ENCODE measurements around the gene CTNNAL1.

The CTNNAL1 gene

DNA sequence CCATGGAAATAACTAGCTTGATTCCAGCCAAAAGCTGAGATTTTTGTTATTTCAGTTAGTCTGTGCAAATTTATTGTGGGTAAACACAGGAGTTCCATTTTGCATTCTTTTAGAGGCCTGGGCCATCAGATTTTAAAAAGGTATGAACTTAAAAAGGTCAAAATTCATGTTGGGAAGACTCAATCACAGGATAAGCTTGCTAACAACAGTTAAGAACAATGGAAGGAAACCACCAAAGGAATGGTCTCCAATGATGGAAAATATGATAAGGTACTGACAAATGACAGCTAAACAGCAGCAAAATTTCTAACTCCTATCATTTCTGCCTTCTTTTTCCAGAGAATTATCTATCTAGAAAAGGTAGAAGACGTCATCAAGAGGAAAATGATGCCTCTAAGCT is 63.1 kb downstream of the CTNNAL1 start:
- Histone ChIP-seq H4K5ac (ENCODE audit: low read length) (no peak overlapping the region), H2AK5ac (ENCODE audit: low read length) (no peak overlapping the region), H3K56ac (ENCODE audit: low read length) (no peak overlapping the region), H3K36me3 (ENCODE audit: control insufficient read depth, insufficient read depth, low read length) (no peaks in the 10 kb centered on the region), H3K79me2 (ENCODE audit: control insufficient read depth, insufficient read depth, low read length) (no peaks in the 10 kb centered on the region), H3K23ac (ENCODE audit: low read length) (no peak overlapping the region), H4K8ac (ENCODE audit: low read depth, low read length) (no peak overlapping the region), H3K18ac (ENCODE audit: low read length) (no peak overlapping the region), H3K27me3 (ENCODE audit: insufficient read depth, low read length, poor library complexity) (no peaks in the 10 kb centered on the region), H3K9ac (ENCODE audit: low read length) (no peak overlapping the region), H3K4ac (ENCODE audit: low read depth, low read length) (no peak overlapping the region), H3K4me2 (ENCODE audit: low read length) (no peak overlapping the region), H3K27ac (ENCODE audit: low read depth, low read length) (no peak overlapping the region), H2BK120ac (ENCODE audit: low read depth, low read length) (no peak overlapping the region), H2BK5ac (ENCODE audit: low read length) (no peak overlapping the region), H3K4me3 (ENCODE audit: low read length) (no peak overlapping the region), H3K4me1 (ENCODE audit: control insufficient read depth, low read depth, low read length) (no peaks in the 10 kb centered on the region), H3K79me1 (ENCODE audit: low read length) (no peaks in the 10 kb centered on the region), H2BK15ac (replicated peaks; ENCODE audit: low read depth) (no peak overlapping the region)
- no peak for DNase-seq
- WGBS (ENCODE audit: extremely low coverage, insufficient coverage, low lambda C conversion rate), result no CpG with 5 or more reads among the region's 1 CpG

DNA sequence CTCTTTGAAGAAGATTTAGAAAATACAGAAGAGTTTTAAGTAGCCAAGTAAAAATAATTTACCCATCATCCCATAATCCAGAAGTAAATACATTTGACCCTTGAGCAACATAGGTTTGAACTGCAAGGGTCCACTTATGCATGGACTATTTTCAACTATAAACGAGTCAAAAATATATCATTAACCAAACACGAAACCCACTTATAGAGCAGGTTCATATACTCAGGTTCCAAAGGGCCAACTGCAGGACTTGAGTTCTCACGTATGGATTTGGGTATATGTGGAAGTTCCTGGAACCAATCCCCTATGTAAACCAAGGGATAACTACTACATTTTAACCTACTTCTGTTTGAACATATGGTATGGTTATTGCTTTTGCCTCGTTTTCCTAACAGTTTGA is 73.3 kb downstream of the CTNNAL1 start:
- no peak overlapping the region for H4K5ac ChIP-seq (ENCODE audit: low read length)
- no peak overlapping the region for H2BK5ac ChIP-seq (ENCODE audit: low read length)
- H2AK5ac ChIP-seq (ENCODE audit: low read length), result no peak overlapping the region
- H3K4me1 ChIP-seq (ENCODE audit: control insufficient read depth, low read depth, low read length), result no peaks in the 10 kb centered on the region
- H3K27me3 ChIP-seq (ENCODE audit: insufficient read depth, low read length, poor library complexity), result no peaks in the 10 kb centered on the region
- no peak overlapping the region for H3K4me3 ChIP-seq (ENCODE audit: low read length)
- no peak overlapping the region for H3K9ac ChIP-seq (ENCODE audit: low read length)
- no peaks in the 10 kb centered on the region for H3K79me2 ChIP-seq (ENCODE audit: control insufficient read depth, insufficient read depth, low read length)
- H4K8ac ChIP-seq (ENCODE audit: low read depth, low read length), result no peak overlapping the region
- no peak overlapping the region for H2BK15ac ChIP-seq (replicated peaks; ENCODE audit: low read depth)
- H3K56ac ChIP-seq (ENCODE audit: low read length), result no peak overlapping the region
- no peak overlapping the region for H3K4me2 ChIP-seq (ENCODE audit: low read length)
- no peaks in the 10 kb centered on the region for H3K36me3 ChIP-seq (ENCODE audit: control insufficient read depth, insufficient read depth, low read length)
- no peaks in the 10 kb centered on the region for H3K79me1 ChIP-seq (ENCODE audit: low read length)
- no CpG with 5 or more reads among the region's 4 CpGs for WGBS (ENCODE audit: extremely low coverage, insufficient coverage, low lambda C conversion rate)
- H3K4ac ChIP-seq (ENCODE audit: low read depth, low read length), result no peak overlapping the region
- no peak overlapping the region for H3K27ac ChIP-seq (ENCODE audit: low read depth, low read length)
- no peak overlapping the region for H3K23ac ChIP-seq (ENCODE audit: low read length)
- H3K18ac ChIP-seq (ENCODE audit: low read length), result no peak overlapping the region
- no peak for DNase-seq
- no peak overlapping the region for H2BK120ac ChIP-seq (ENCODE audit: low read depth, low read length)

DNA sequence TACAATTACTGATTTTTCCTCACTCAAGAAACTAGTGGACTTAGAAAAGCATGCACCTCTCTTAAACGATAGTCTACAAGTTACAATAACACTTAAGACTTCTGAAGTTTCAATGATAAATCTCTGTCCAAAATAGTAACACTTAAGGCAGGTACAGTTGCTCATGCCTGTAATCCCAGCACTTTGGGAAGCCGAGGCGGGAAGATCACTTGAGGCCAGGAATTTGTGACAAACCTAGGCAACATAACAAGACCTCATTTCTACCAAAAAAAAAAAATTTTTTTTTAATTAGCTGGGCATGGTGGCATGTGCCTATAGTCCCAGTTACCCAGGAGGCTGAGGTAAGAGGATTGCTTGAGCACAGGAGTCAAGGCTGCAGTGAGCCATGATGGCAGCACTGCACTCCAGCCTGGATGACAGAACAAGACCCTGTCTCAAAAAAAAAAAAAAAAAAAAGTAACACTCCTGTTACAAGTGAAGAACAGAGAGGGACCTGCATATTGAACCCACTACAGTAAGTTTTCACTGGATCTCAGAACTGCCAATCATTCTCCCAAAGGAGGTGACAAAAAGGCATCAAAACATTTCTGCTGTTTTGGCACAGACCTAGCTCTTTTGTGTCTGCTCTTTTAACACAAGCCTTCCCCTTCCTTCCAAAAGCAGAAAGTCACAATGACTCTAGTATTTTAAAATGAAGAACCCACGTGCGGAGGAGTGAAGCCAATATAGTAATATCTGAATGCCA is 75.6 kb downstream of the CTNNAL1 start:
- no peak overlapping the region for H2BK5ac ChIP-seq (ENCODE audit: low read length)
- no peaks in the 10 kb centered on the region for H3K27me3 ChIP-seq (ENCODE audit: insufficient read depth, low read length, poor library complexity)
- H2BK15ac ChIP-seq (replicated peaks; ENCODE audit: low read depth), result no peak overlapping the region
- no peak for DNase-seq
- H3K4ac ChIP-seq (ENCODE audit: low read depth, low read length), result no peak overlapping the region
- no peaks in the 10 kb centered on the region for H3K36me3 ChIP-seq (ENCODE audit: control insufficient read depth, insufficient read depth, low read length)
- no peak overlapping the region for H3K27ac ChIP-seq (ENCODE audit: low read depth, low read length)
- H4K8ac ChIP-seq (ENCODE audit: low read depth, low read length), result no peak overlapping the region
- no CpG with 5 or more reads among the region's 5 CpGs for WGBS (ENCODE audit: extremely low coverage, insufficient coverage, low lambda C conversion rate)
- H2BK120ac ChIP-seq (ENCODE audit: low read depth, low read length), result no peak overlapping the region
- H3K79me2 ChIP-seq (ENCODE audit: control insufficient read depth, insufficient read depth, low read length), result peaks cover 7% of the 10 kb centered on the region
- H3K4me1 ChIP-seq (ENCODE audit: control insufficient read depth, low read depth, low read length), result peaks cover 4% of the 10 kb centered on the region
- no peak overlapping the region for H3K56ac ChIP-seq (ENCODE audit: low read length)
- no peak overlapping the region for H2AK5ac ChIP-seq (ENCODE audit: low read length)
- no peak overlapping the region for H4K5ac ChIP-seq (ENCODE audit: low read length)
- no peak overlapping the region for H3K4me3 ChIP-seq (ENCODE audit: low read length)
- H3K18ac ChIP-seq (ENCODE audit: low read length), result no peak overlapping the region
- no peak overlapping the region for H3K4me2 ChIP-seq (ENCODE audit: low read length)
- H3K79me1 ChIP-seq (ENCODE audit: low read length), result peaks cover 9% of the 10 kb centered on the region
- no peak overlapping the region for H3K23ac ChIP-seq (ENCODE audit: low read length)
- H3K9ac ChIP-seq (ENCODE audit: low read length), result no peak overlapping the region

DNA sequence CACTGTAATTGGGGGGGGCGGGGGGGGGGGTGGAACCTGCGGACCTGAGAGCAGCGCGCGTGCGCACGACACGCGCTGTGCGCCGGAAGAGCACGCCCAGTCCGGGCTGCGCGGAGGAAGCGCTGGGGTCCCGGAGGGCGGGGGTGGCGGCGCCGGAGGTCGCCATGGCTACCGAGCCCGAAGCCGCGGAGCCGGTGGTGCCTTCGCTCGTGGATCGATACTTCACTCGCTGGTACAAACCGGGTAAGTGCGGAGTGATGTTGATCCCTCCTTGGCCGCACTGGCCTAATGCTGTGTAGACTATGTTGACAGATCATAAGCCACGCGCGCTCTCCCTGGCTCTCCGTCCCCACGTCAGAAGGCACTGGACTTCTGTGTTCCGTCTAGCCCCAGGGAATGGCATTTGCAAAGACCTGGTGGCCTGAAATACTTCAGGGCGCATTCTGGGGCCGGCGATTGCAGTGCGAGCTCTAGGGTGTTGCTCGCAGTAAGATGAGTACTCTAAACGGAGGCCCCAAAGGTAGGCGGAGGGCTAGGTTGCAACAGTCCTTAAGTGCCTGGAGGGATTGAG is 78.9 kb downstream of the CTNNAL1 start, which contains the start of gene ABITRAM:
TSS of gene ABITRAM (plus strand) at position 78 of the 571 bp plus-strand sequence. CDS start at position 165, 87 bp downstream.
- peak; percentile 90 for DNase-seq
- no peak within 1 kb of the TSS for H2BK5ac ChIP-seq (ENCODE audit: low read length)
- WGBS (ENCODE audit: extremely low coverage, insufficient coverage, low lambda C conversion rate), result no CpG with 5 or more reads among the region's 47 CpGs

DNA sequence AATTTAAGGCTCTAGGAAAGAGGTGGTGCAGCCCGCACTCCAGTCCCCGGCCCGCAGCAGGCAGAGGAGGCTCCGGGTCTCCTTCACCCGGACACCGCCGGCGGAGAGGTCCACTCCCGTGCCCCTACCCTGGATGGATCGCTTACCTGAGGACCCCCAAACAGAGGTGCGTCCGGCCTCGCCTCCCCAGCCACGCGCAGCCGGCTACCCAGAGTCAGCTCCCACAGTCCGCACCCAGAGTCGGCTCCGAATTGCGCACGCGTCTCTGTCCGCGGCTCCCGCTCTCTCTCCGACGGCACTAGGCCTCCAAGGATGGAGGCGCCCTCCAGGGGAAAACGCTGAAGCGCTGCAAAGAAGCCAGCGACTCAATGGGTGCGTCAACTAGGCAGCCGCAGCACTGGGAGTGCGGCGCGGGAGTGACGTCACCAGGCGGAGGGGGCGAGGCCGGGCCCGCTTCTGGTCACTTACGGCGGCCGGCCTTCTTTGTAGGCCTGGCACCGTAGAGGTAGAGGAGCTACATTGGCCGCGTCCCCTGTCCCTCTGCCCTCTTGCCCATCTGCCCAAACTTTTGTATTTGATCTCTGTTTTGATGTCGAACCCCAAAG is 79.5 kb downstream of the CTNNAL1 start, which contains the start of gene ELP1:
TSS of gene ELP1 (minus strand) at position 407 of the 605 bp plus-strand sequence. CDS start 2,978 bp downstream, outside the sequence.
- H3K79me1 ChIP-seq (ENCODE audit: low read length), result peaks cover 11% of the 10 kb centered on the region
- peak within 1 kb of the TSS; percentile 95 for H3K27ac ChIP-seq (ENCODE audit: low read depth, low read length)
- H3K9ac ChIP-seq (ENCODE audit: low read length), result peak within 1 kb of the TSS; percentile 96
- H3K56ac ChIP-seq (ENCODE audit: low read length), result peak within 1 kb of the TSS; percentile 99
- no peak within 1 kb of the TSS for H2BK5ac ChIP-seq (ENCODE audit: low read length)
- peak within 1 kb of the TSS; percentile 29 for H3K18ac ChIP-seq (ENCODE audit: low read length)
- H3K4ac ChIP-seq (ENCODE audit: low read depth, low read length), result peak within 1 kb of the TSS; percentile 5
- H3K79me2 ChIP-seq (ENCODE audit: control insufficient read depth, insufficient read depth, low read length), result peaks cover 10% of the 10 kb centered on the region
- peak; percentile 97 for DNase-seq
- no peaks in the 10 kb centered on the region for H3K27me3 ChIP-seq (ENCODE audit: insufficient read depth, low read length, poor library complexity)
- no peak within 1 kb of the TSS for H2BK15ac ChIP-seq (replicated peaks; ENCODE audit: low read depth)
- no peak within 1 kb of the TSS for H4K8ac ChIP-seq (ENCODE audit: low read depth, low read length)
- no peak within 1 kb of the TSS for H2AK5ac ChIP-seq (ENCODE audit: low read length)
- WGBS (ENCODE audit: extremely low coverage, insufficient coverage, low lambda C conversion rate), result no CpG with 5 or more reads among the region's 48 CpGs
- peak within 1 kb of the TSS; percentile 66 for H3K23ac ChIP-seq (ENCODE audit: low read length)
- H2BK120ac ChIP-seq (ENCODE audit: low read depth, low read length), result no peak within 1 kb of the TSS
- H3K4me1 ChIP-seq (ENCODE audit: control insufficient read depth, low read depth, low read length), result peaks cover 4% of the 10 kb centered on the region
- no peak within 1 kb of the TSS for H4K5ac ChIP-seq (ENCODE audit: low read length)
- peak within 1 kb of the TSS; percentile 89 for H3K4me2 ChIP-seq (ENCODE audit: low read length)
- no peaks in the 10 kb centered on the region for H3K36me3 ChIP-seq (ENCODE audit: control insufficient read depth, insufficient read depth, low read length)
- H3K4me3 ChIP-seq (ENCODE audit: low read length), result peak within 1 kb of the TSS; percentile 100

More for the DNA sequence above, 78.9 kb downstream of the CTNNAL1 start, which contains the start of gene ABITRAM:
- H2BK120ac ChIP-seq (ENCODE audit: low read depth, low read length), result no peak within 1 kb of the TSS
- no peak within 1 kb of the TSS for H4K5ac ChIP-seq (ENCODE audit: low read length)
- peak within 1 kb of the TSS; percentile 29 for H3K18ac ChIP-seq (ENCODE audit: low read length)
- no peaks in the 10 kb centered on the region for H3K27me3 ChIP-seq (ENCODE audit: insufficient read depth, low read length, poor library complexity)
- H3K9ac ChIP-seq (ENCODE audit: low read length), result peak within 1 kb of the TSS; percentile 96
- H3K36me3 ChIP-seq (ENCODE audit: control insufficient read depth, insufficient read depth, low read length), result no peaks in the 10 kb centered on the region
- H2AK5ac ChIP-seq (ENCODE audit: low read length), result no peak within 1 kb of the TSS
- H3K4me3 ChIP-seq (ENCODE audit: low read length), result peak within 1 kb of the TSS; percentile 100
- peak within 1 kb of the TSS; percentile 5 for H3K4ac ChIP-seq (ENCODE audit: low read depth, low read length)
- peak within 1 kb of the TSS; percentile 66 for H3K23ac ChIP-seq (ENCODE audit: low read length)
- H4K8ac ChIP-seq (ENCODE audit: low read depth, low read length), result no peak within 1 kb of the TSS
- H3K79me2 ChIP-seq (ENCODE audit: control insufficient read depth, insufficient read depth, low read length), result peaks cover 10% of the 10 kb centered on the region
- H3K27ac ChIP-seq (ENCODE audit: low read depth, low read length), result peak within 1 kb of the TSS; percentile 95
- peak within 1 kb of the TSS; percentile 89 for H3K4me2 ChIP-seq (ENCODE audit: low read length)
- no peak within 1 kb of the TSS for H2BK15ac ChIP-seq (replicated peaks; ENCODE audit: low read depth)
- H3K79me1 ChIP-seq (ENCODE audit: low read length), result peaks cover 11% of the 10 kb centered on the region
- peaks cover 4% of the 10 kb centered on the region for H3K4me1 ChIP-seq (ENCODE audit: control insufficient read depth, low read depth, low read length)
- H3K56ac ChIP-seq (ENCODE audit: low read length), result peak within 1 kb of the TSS; percentile 99
